Measurements from ENCODE around the gene TRAPPC1.
"Not testable (repeated sequence)": the region's sequence is repeated elsewhere in the genome, so short reads cannot be mapped to it uniquely, and the experiment has no call there.

Gene TRAPPC1

GRCh38 chr17:7931709-7932482, at the start of gene TRAPPC1, which contains the start of gene CNTROB:
Gene TRAPPC1, minus strand, starts transcription at chr17:7931946. Its CDS starts 117 bp downstream, at chr17:7931829.
Gene CNTROB, plus strand, starts transcription at chr17:7932206. Its CDS starts 874 bp downstream, at chr17:7933080.
- peak; percentile 97 to 99 for DNase-seq (ENCODE audit: low read depth in 1 of 2, low spot score in 1 of 2)

- no peak for DNase-seq (ENCODE audit: low read depth in 1 of 2, low spot score in 1 of 2)
Measured at GRCh38 chr17:7977805-7978204, 46.1 kb upstream of the TRAPPC1 start.

GRCh38 chr17:7977039-7977438, 45.3 kb upstream of the TRAPPC1 start:
- DNase-seq (ENCODE audit: low read depth in 1 of 2, low spot score in 1 of 2) = no peak

- no peak for DNase-seq (ENCODE audit: low read depth in 1 of 2, low spot score in 1 of 2)
Measured at GRCh38 chr17:7974638-7975131, 42.9 kb upstream of the TRAPPC1 start.

GRCh38 chr17:7972131-7972785, 40.5 kb upstream of the TRAPPC1 start:
- no peak for DNase-seq (ENCODE audit: low read depth in 1 of 2, low spot score in 1 of 2)

GRCh38 chr17:7971651-7972050, 39.9 kb upstream of the TRAPPC1 start:
- DNase-seq (ENCODE audit: low read depth in 1 of 2, low spot score in 1 of 2) = no peak

- DNase-seq (ENCODE audit: low read depth in 1 of 2, low spot score in 1 of 2) = no peak
Measured at GRCh38 chr17:7969433-7969832, 37.7 kb upstream of the TRAPPC1 start.

GRCh38 chr17:7967751-7968150, 36.0 kb upstream of the TRAPPC1 start:
- no peak for DNase-seq (ENCODE audit: low read depth in 1 of 2, low spot score in 1 of 2)

GRCh38 chr17:7961421-7961820, 29.7 kb upstream of the TRAPPC1 start:
- DNase-seq (ENCODE audit: low read depth in 1 of 2, low spot score in 1 of 2) = no peak

GRCh38 chr17:7959503-7960253, 27.9 kb upstream of the TRAPPC1 start:
- DNase-seq (ENCODE audit: low read depth in 1 of 2, low spot score in 1 of 2) = no peak

- DNase-seq (ENCODE audit: low read depth in 1 of 2, low spot score in 1 of 2) = no peak
Measured at GRCh38 chr17:7956228-7956965, 24.7 kb upstream of the TRAPPC1 start.

- no peak for DNase-seq (ENCODE audit: low read depth in 1 of 2, low spot score in 1 of 2)
Measured at GRCh38 chr17:7955414-7956227, 23.9 kb upstream of the TRAPPC1 start.

GRCh38 chr17:7953266-7953665, 21.5 kb upstream of the TRAPPC1 start:
- DNase-seq (ENCODE audit: low read depth in 1 of 2, low spot score in 1 of 2) = not testable (repeated sequence)

GRCh38 chr17:7951143-7951792, 19.5 kb upstream of the TRAPPC1 start:
- peak in 1 of 2 donors; percentile 33 for DNase-seq (ENCODE audit: low read depth in 1 of 2, low spot score in 1 of 2)

- no peak for DNase-seq (ENCODE audit: low read depth in 1 of 2, low spot score in 1 of 2)
Measured at GRCh38 chr17:7950578-7950977, 18.8 kb upstream of the TRAPPC1 start.

- DNase-seq (ENCODE audit: low read depth in 1 of 2, low spot score in 1 of 2) = no peak
Measured at GRCh38 chr17:7947651-7948050, 15.9 kb upstream of the TRAPPC1 start.

GRCh38 chr17:7946441-7946840, 14.7 kb upstream of the TRAPPC1 start:
- DNase-seq (ENCODE audit: low read depth in 1 of 2, low spot score in 1 of 2) = no peak

- DNase-seq (ENCODE audit: low read depth in 1 of 2, low spot score in 1 of 2) = no peak
Measured at GRCh38 chr17:7945651-7946050, 13.9 kb upstream of the TRAPPC1 start.

GRCh38 chr17:7944326-7944725, 12.6 kb upstream of the TRAPPC1 start:
- no peak for DNase-seq (ENCODE audit: low read depth in 1 of 2, low spot score in 1 of 2)

GRCh38 chr17:7943291-7943690, 11.5 kb upstream of the TRAPPC1 start:
- DNase-seq (ENCODE audit: low read depth in 1 of 2, low spot score in 1 of 2) = no peak
